ENCODE results near the gene IKBKE. TPM values are rescaled to one million over a fixed set of nuclear protein-coding genes. Genes with fewer than 3 reads are reported as not detected.

Gene IKBKE
- total RNA-seq, 1 donor from 2014 or later, result 2.9 TPM

GRCh38 chr1:206461602-206462455 is 8.4 kb upstream of the IKBKE start:
- Histone ChIP-seq H3K4me3 (ENCODE audit: low read depth, low read length) (no peak overlapping the region), H3K27me3 (ENCODE audit: control insufficient read depth, insufficient read depth, low read length) (no peaks in the 10 kb centered on the region), H3K36me3 (ENCODE audit: control insufficient read depth, insufficient read depth, low read length) (peaks cover 2% of the 10 kb centered on the region)
- TF ChIP-seq CTCF (IDR thresholded peaks at IDR 0.05; ENCODE audit: insufficient read depth, low read length, severe bottlenecking), result peak; percentile 76
- FAIRE-seq (no peak), DNase-seq (ENCODE audit: low read depth) (peak; percentile 62)

- H3K4me3 ChIP-seq (ENCODE audit: low read depth, low read length), result no peak overlapping the region
- H3K36me3 ChIP-seq (ENCODE audit: control insufficient read depth, insufficient read depth, low read length), result peaks cover 2% of the 10 kb centered on the region
- DNase-seq (ENCODE audit: low read depth) (peak; percentile 63), FAIRE-seq (no peak)
- no peaks in the 10 kb centered on the region for H3K27me3 ChIP-seq (ENCODE audit: control insufficient read depth, insufficient read depth, low read length)
- TF ChIP-seq CTCF (IDR thresholded peaks at IDR 0.05; ENCODE audit: insufficient read depth, low read length, severe bottlenecking), result no peak
Measured at GRCh38 chr1:206463137-206463536, 7.1 kb upstream of the IKBKE start.

- Histone ChIP-seq H3K4me3 (ENCODE audit: low read depth, low read length) (no peak overlapping the region), H3K36me3 (ENCODE audit: control insufficient read depth, insufficient read depth, low read length) (no peaks in the 10 kb centered on the region), H3K27me3 (ENCODE audit: control insufficient read depth, insufficient read depth, low read length) (no peaks in the 10 kb centered on the region)
- TF ChIP-seq CTCF (IDR thresholded peaks at IDR 0.05; ENCODE audit: insufficient read depth, low read length, severe bottlenecking), result no peak
- DNase-seq (ENCODE audit: low read depth) (no peak), FAIRE-seq (no peak)
Measured at GRCh38 chr1:206463911-206464310, 6.4 kb upstream of the IKBKE start.

- H3K4me3 ChIP-seq (ENCODE audit: low read depth, low read length), result no peak overlapping the region
- H3K27me3 ChIP-seq (ENCODE audit: control insufficient read depth, insufficient read depth, low read length), result no peaks in the 10 kb centered on the region
- no peak for TF ChIP-seq CTCF (IDR thresholded peaks at IDR 0.05; ENCODE audit: insufficient read depth, low read length, severe bottlenecking)
- H3K36me3 ChIP-seq (ENCODE audit: control insufficient read depth, insufficient read depth, low read length), result no peaks in the 10 kb centered on the region
- DNase-seq (ENCODE audit: low read depth) (peak; percentile 77), FAIRE-seq (no peak)
Measured at GRCh38 chr1:206464456-206464964, 5.8 kb upstream of the IKBKE start.

- Histone ChIP-seq H3K4me3 (ENCODE audit: low read depth, low read length) (no peak overlapping the region), H3K27me3 (ENCODE audit: control insufficient read depth, insufficient read depth, low read length) (no peaks in the 10 kb centered on the region), H3K36me3 (ENCODE audit: control insufficient read depth, insufficient read depth, low read length) (no peaks in the 10 kb centered on the region)
- DNase-seq (ENCODE audit: low read depth), result no peak
- TF ChIP-seq CTCF (IDR thresholded peaks at IDR 0.05; ENCODE audit: insufficient read depth, low read length, severe bottlenecking), result no peak
- FAIRE-seq, result no peak
Measured at GRCh38 chr1:206465951-206466350, 4.3 kb upstream of the IKBKE start.

Measured in bronchial epithelial cell (primary cell).